Hepatocyte (in vitro differentiated cells): ENCODE results near the gene USP14. TPM values are rescaled to one million over a fixed set of nuclear protein-coding genes. Genes with fewer than 3 reads are reported as not detected.

Source experiments
- DNase-seq: peaks from one replicate; pipeline ENCODE4 v3.0.0-alpha.2; 2016; ENCODE audit warnings: low spot score
- H2AFZ ChIP-seq: fragments of 200-600 bp; sonication (generic); 2 replicates; pipeline ENCODE4 v1.6.0; 2016; ENCODE audit warnings: antibody characterized with exemption, mild to moderate bottlenecking
- H3K27ac ChIP-seq: fragments of 200-600 bp; sonication (generic); 2 replicates; pipeline ENCODE4 v1.5.1; 2016; ENCODE audit warnings: mild to moderate bottlenecking
- H3K27me3 ChIP-seq: fragments of 200-600 bp; sonication (generic); 2 replicates; pipeline ENCODE4 v1.6.1; 2016
- H3K36me3 ChIP-seq: fragments of 200-600 bp; sonication (generic); replicated peaks from 2 replicates; pipeline ENCODE4 v1.5.1; 2016; ENCODE audit warnings: low read depth; ENCODE audit not compliant: insufficient read depth
- H3K4me1 ChIP-seq: fragments of 200-600 bp; sonication (generic); 2 replicates; pipeline ENCODE4 v1.5.1; 2016; ENCODE audit warnings: mild to moderate bottlenecking, moderate library complexity; ENCODE audit not compliant: insufficient read depth
- H3K4me2 ChIP-seq: fragments of 200-600 bp; sonication (generic); 2 replicates; pipeline ENCODE4 v1.6.0; 2016
- H3K4me3 ChIP-seq: fragments of 200-600 bp; sonication (generic); 2 replicates; pipeline ENCODE4 v1.5.1; 2016; ENCODE audit warnings: mild to moderate bottlenecking
- H3K79me2 ChIP-seq: fragments of 200-600 bp; sonication (generic); 2 replicates; pipeline ENCODE4 v1.6.0; 2017; ENCODE audit warnings: mild to moderate bottlenecking
- H3K9me2 ChIP-seq: fragments of 200-600 bp; sonication (generic); replicated peaks from 2 replicates; pipeline ENCODE4 v1.6.0; 2017; ENCODE audit warnings: mild to moderate bottlenecking; ENCODE audit not compliant: insufficient read depth
- H3K9me3 ChIP-seq: fragments of 200-600 bp; sonication (generic); 2 replicates; pipeline ENCODE4 v1.5.1; 2016; ENCODE audit warnings: low read depth, mild to moderate bottlenecking
- H4K20me1 ChIP-seq: fragments of 200-600 bp; sonication (generic); 2 replicates; pipeline ENCODE4 v1.6.0; 2016; ENCODE audit warnings: mild to moderate bottlenecking; ENCODE audit not compliant: insufficient read depth, poor library complexity, severe bottlenecking
- CTCF ChIP-seq: fragments of 200-600 bp; sonication (generic); IDR thresholded peaks from 2 replicates; pipeline ENCODE4 v1.5.1; 2016; ENCODE audit warnings: antibody characterized with exemption, mild to moderate bottlenecking; ENCODE audit not compliant: poor library complexity
- EZH2 ChIP-seq: fragments of 200-600 bp; sonication (generic); IDR thresholded peaks from 2 replicates; pipeline ENCODE4 v1.6.1; 2016; ENCODE audit warnings: antibody characterized with exemption, mild to moderate bottlenecking, borderline replicate concordance
- EZH2phosphoT487 ChIP-seq: fragments of 200-600 bp; sonication (generic); IDR thresholded peaks from one replicate; pipeline ENCODE4 v1.6.1; 2018; ENCODE audit warnings: antibody characterized with exemption, mild to moderate bottlenecking, low read depth, moderate library complexity; ENCODE audit not compliant: unreplicated experiment, severe bottlenecking
- WGBS: methylation state at CpG from one replicate; pipeline ENCODE4 v1.1.6; 2016; ENCODE audit warnings: low lambda C conversion rate; ENCODE audit errors: missing lambda C conversion rate; 5-methylcytosine and 5-hydroxymethylcytosine counted together
- polyA plus RNA-seq: library from polyadenylated mRNA; unstranded; fragments of >200 nt; fragmentation: Nextera tagmentation; extraction: Ambion mirVana; gene quantifications from 2 replicates; pipeline ENCODE4 v1.2.1, GENCODE V29; 2016
- total RNA-seq: library from RNA; depleted of rRNA; stranded (reverse); fragments of >200 nt; gene quantifications from 2 replicates; pipeline ENCODE4 v1.2.3, GENCODE V29; 2014

USP14 gene
- total and polyA plus RNA-seq, 2 experiments from 2014 or later = 37.5 to 47.5 TPM

DNA sequence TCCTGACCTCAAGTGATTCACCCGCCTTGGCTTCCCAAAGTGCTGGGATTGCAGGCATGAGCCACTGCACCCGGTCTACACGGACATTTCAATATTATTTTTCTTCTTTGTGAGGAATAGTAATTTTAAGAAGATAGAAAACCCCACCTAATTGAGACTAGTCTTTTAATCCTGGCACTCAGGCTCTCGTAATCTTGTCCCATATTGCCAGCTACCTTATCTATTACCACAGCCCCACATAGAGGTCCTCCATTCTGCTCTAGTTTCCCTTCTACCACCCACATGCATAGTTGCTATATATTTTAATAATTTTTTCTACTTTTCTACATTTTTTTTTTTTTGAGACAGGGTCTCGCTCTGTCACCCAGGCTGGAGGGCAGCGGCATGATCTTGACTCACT is 9.5 kb upstream of the USP14 start:
- no peak overlapping the region for H3K4me3 ChIP-seq
- TF ChIP-seq EZH2phosphoT487 (no peak), EZH2 (no peak), CTCF (no peak)
- H3K9me3 ChIP-seq = no peaks in the 10 kb centered on the region
- no peaks in the 10 kb centered on the region for H3K27me3 ChIP-seq
- whole genome bisulfite sequencing = 82% methylated on average over 6 of the region's 6 CpGs
- no peak overlapping the region for H3K4me2 ChIP-seq
- no peak for DNase-seq
- H3K4me1 ChIP-seq = no peaks in the 10 kb centered on the region
- H3K79me2 ChIP-seq = no peaks in the 10 kb centered on the region
- H3K36me3 ChIP-seq = no peaks in the 10 kb centered on the region
- no peaks in the 10 kb centered on the region for H4K20me1 ChIP-seq
- no peaks in the 10 kb centered on the region for H3K9me2 ChIP-seq
- no peak overlapping the region for H2AFZ ChIP-seq
- no peak overlapping the region for H3K27ac ChIP-seq

DNA sequence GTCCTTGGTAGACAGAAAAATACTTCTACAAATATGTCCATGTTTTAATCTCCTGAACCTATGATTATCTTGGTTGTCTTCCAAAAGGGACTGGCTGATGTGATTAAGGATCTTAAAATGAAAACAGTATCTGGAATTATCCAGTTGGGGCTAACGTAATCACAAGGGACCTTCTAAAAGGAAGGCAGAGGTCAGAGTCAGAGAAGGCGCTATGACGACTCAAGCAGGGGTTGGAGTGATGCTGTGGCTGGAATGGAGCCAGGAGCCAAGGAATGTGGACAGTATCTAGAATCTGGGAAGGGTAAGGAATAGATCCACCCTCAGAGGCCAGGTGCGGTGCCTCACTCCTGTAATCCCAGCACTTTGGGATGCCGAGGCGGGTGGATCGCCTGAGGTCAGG is 4.2 kb upstream of the USP14 start:
- Histone ChIP-seq H3K4me3 (no peak overlapping the region), H3K36me3 (no peaks in the 10 kb centered on the region), H3K27ac (no peak overlapping the region), H3K9me3 (no peaks in the 10 kb centered on the region), H3K4me2 (no peak overlapping the region), H2AFZ (no peak overlapping the region), H3K4me1 (no peaks in the 10 kb centered on the region), H3K27me3 (no peaks in the 10 kb centered on the region), H3K79me2 (peaks cover 6% of the 10 kb centered on the region), H4K20me1 (no peaks in the 10 kb centered on the region), H3K9me2 (no peaks in the 10 kb centered on the region)
- TF ChIP-seq EZH2 (no peak), EZH2phosphoT487 (no peak), CTCF (no peak)
- DNase-seq = no peak
- WGBS = 91% methylated on average over 7 of the region's 7 CpGs

- H3K4me1 ChIP-seq = peaks cover 11% of the 10 kb centered on the region
- no peaks in the 10 kb centered on the region for H3K9me2 ChIP-seq
- DNase-seq = no peak
- H3K27me3 ChIP-seq = no peaks in the 10 kb centered on the region
- no peak overlapping the region for H3K4me2 ChIP-seq
- H3K27ac ChIP-seq = no peak overlapping the region
- 78% methylated on average over 6 of the region's 6 CpGs for WGBS
- H3K4me3 ChIP-seq = no peak overlapping the region
- TF ChIP-seq EZH2 = no peak
- no peak for TF ChIP-seq EZH2phosphoT487
- no peak for TF ChIP-seq CTCF
- peaks cover 4% of the 10 kb centered on the region for H4K20me1 ChIP-seq
- H2AFZ ChIP-seq = no peak overlapping the region
- H3K36me3 ChIP-seq = no peaks in the 10 kb centered on the region
- no peaks in the 10 kb centered on the region for H3K9me3 ChIP-seq
- peaks cover 21% of the 10 kb centered on the region for H3K79me2 ChIP-seq
Measured at GRCh38 chr18:155688-156087, 2.7 kb upstream of the USP14 start.
